SU-DHL-6 (cell line): ENCODE data around the gene GABRA5.

Source experiments
- H2AFZ ChIP-seq: fragments of 200-600 bp; sonication (generic); 2 replicates; pipeline ENCODE4 v1.6.1; 2014; ENCODE audit warnings: low read depth, mild to moderate bottlenecking, moderate library complexity, mixed read lengths, antibody characterized with exemption, low read length; ENCODE audit not compliant: severe bottlenecking
- H3F3A ChIP-seq: fragments of 200-600 bp; shearing (Covaris generic); 2 replicates; pipeline ENCODE4 v1.6.0; 2016; ENCODE audit warnings: antibody characterized with exemption, mild to moderate bottlenecking; ENCODE audit not compliant: insufficient read depth
- H3K27ac ChIP-seq: fragments of 200-600 bp; sonication (generic); 2 replicates; pipeline ENCODE4 v1.5.1; 2016; ENCODE audit warnings: low read depth, mild to moderate bottlenecking, low read length, moderate library complexity, mixed read lengths
- H3K27me3 ChIP-seq: fragments of 200-600 bp; sonication (generic), shearing (Covaris generic); 2 replicates; pipeline ENCODE4 v1.6.0; 2014; ENCODE audit warnings: mild to moderate bottlenecking, low read length
- H3K36me3 ChIP-seq: fragments of 200-600 bp; sonication (generic); 2 replicates; pipeline ENCODE4 v1.6.1; 2014; ENCODE audit warnings: mild to moderate bottlenecking, low read length, mixed read lengths
- H3K4me2 ChIP-seq: fragments of 300-600, 200-600 bp; shearing (Covaris generic), sonication (generic); 2 replicates; pipeline ENCODE4 v1.6.0; 2014; ENCODE audit warnings: low read length, low read depth, mild to moderate bottlenecking; ENCODE audit not compliant: poor library complexity, severe bottlenecking
- H3K4me3 ChIP-seq: fragments of 200-600 bp; sonication (generic); 2 replicates; pipeline ENCODE4 v1.5.1; 2014; ENCODE audit warnings: antibody characterized with exemption, low read length, mild to moderate bottlenecking, mixed read lengths; ENCODE audit not compliant: insufficient read depth, poor library complexity, severe bottlenecking
- H3K79me2 ChIP-seq: fragments of 200-600 bp; sonication (generic); 2 replicates; pipeline ENCODE4 v1.6.1; 2014; ENCODE audit warnings: mild to moderate bottlenecking, low read length, moderate library complexity; ENCODE audit not compliant: insufficient read depth
- H3K9ac ChIP-seq: fragments of 200-600 bp; sonication (generic); 2 replicates; pipeline ENCODE4 v1.7.0; 2014; ENCODE audit warnings: mild to moderate bottlenecking, low read length
- H3K9me2 ChIP-seq: fragments of 200-600 bp; sonication (generic); replicated peaks from 2 replicates; pipeline ENCODE4 v1.6.1; 2014; ENCODE audit warnings: low read length; ENCODE audit not compliant: insufficient read depth
- H3K9me3 ChIP-seq: fragments of 200-600 bp; sonication (generic); 2 replicates; pipeline ENCODE4 v1.6.1; 2014; ENCODE audit warnings: low read length, mixed read lengths; ENCODE audit not compliant: insufficient read depth
- H4K20me1 ChIP-seq: fragments of 200-600 bp; sonication (generic); 2 replicates; pipeline ENCODE4 v1.6.1; 2014; ENCODE audit warnings: low read depth, mild to moderate bottlenecking, antibody characterized with exemption, low read length, moderate library complexity, mixed read lengths
- EZH2phosphoT487 ChIP-seq: fragments of 200-600 bp; sonication (generic), shearing (Covaris generic); conservative IDR thresholded peaks from 2 replicates; pipeline ENCODE4 v1.6.1; 2018; ENCODE audit warnings: mild to moderate bottlenecking, antibody characterized with exemption, low read length, moderate library complexity, mixed read lengths
- TF ChIP-seq, protein P1 (sequence below): fragments of 200-600 bp; sonication (generic); IDR thresholded peaks from one replicate; pipeline ENCODE4 v1.5.1; 2017; ENCODE audit warnings: antibody characterized with exemption, mild to moderate bottlenecking, low read length, moderate library complexity; ENCODE audit not compliant: insufficient read depth, poor library complexity, severe bottlenecking

The GABRA5 gene

DNA sequence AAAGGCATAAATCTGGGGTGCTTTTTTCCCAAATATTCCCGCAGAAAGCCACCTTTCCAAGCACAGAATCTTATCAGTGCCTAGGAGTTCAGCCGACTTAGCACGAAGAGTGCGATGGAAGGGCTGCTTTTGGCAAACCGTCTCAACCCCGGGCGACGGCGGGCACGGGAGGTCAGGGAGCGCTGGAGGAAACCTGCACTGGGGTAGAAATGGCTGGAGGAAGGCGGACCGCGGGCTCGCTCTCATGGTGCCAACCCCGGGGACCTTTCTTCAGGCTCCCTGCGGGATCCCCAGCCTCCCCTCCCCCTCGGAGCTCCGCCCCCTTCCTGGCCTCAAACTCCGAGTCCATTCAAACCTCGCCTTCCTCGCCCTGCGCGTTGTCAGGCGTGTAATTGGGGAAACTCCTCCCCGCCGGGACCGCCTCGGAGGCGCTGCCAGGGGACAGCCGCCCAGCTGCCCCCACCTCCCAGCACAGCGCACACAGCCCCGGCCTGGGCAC, 103.9 kb downstream of the GABRA5 start, which contains the start of gene GABRG3:
Gene GABRG3, plus strand, starts transcription at position 470 of the 499 bp plus-strand sequence.
- no peaks in the 10 kb centered on the region for H3F3A ChIP-seq
- no peaks in the 10 kb centered on the region for H3K36me3 ChIP-seq
- no peaks in the 10 kb centered on the region for H4K20me1 ChIP-seq
- no peak within 1 kb of the TSS for H2AFZ ChIP-seq
- H3K4me3 ChIP-seq, result no peak within 1 kb of the TSS
- H3K9me2 ChIP-seq, result no peaks in the 10 kb centered on the region
- H3K27me3 ChIP-seq, result no peaks in the 10 kb centered on the region
- no peaks in the 10 kb centered on the region for H3K79me2 ChIP-seq
- H3K27ac ChIP-seq, result no peak within 1 kb of the TSS
- no peak within 1 kb of the TSS for H3K4me2 ChIP-seq
- TF ChIP-seq EZH2phosphoT487, result no peak
- TF ChIP-seq, protein P1, sequence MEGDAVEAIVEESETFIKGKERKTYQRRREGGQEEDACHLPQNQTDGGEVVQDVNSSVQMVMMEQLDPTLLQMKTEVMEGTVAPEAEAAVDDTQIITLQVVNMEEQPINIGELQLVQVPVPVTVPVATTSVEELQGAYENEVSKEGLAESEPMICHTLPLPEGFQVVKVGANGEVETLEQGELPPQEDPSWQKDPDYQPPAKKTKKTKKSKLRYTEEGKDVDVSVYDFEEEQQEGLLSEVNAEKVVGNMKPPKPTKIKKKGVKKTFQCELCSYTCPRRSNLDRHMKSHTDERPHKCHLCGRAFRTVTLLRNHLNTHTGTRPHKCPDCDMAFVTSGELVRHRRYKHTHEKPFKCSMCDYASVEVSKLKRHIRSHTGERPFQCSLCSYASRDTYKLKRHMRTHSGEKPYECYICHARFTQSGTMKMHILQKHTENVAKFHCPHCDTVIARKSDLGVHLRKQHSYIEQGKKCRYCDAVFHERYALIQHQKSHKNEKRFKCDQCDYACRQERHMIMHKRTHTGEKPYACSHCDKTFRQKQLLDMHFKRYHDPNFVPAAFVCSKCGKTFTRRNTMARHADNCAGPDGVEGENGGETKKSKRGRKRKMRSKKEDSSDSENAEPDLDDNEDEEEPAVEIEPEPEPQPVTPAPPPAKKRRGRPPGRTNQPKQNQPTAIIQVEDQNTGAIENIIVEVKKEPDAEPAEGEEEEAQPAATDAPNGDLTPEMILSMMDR, result no peak
- H3K9ac ChIP-seq, result no peak within 1 kb of the TSS
- no peaks in the 10 kb centered on the region for H3K9me3 ChIP-seq

DNA sequence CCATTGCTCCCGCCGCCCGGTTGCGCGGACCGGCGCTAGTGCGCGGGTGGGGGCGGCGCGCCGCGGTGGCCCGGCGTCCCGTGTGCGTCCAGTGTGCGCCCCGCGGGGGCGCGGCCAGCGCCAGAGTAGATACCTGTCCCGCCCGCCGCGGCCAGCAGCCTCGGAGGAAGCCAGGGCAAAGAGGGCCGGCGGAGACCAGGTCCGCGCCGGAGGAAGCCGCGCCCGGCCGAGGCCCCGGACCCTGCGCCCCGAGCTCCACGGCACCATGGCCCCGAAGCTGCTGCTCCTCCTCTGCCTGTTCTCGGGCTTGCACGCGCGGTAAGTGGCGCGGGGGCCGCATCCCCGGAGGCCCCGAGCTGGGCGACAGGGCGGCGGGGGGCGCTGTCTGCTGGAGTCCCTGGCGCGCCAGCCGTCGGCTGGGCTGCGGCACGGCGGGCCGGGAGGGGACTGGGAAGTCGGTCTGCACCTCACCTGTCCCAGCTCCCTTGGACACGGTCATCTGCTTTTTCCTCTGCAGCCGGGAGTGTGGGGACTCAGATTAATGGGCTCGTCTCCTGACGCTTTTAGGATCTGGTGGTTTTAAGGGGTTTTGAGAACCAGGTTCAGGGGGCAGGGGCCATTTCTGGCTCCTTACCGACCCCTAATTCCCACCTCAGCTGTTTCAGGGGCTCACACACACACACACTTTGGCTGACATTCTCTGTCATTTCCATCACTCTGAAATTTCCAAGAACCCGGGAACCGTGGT, 104.6 kb downstream of the GABRA5 start:
- Histone ChIP-seq H2AFZ (no peak overlapping the region), H3K9ac (no peak overlapping the region), H3K9me3 (no peaks in the 10 kb centered on the region), H3F3A (no peaks in the 10 kb centered on the region), H3K27me3 (no peaks in the 10 kb centered on the region), H3K36me3 (no peaks in the 10 kb centered on the region), H3K4me3 (no peak overlapping the region), H3K9me2 (no peaks in the 10 kb centered on the region), H3K27ac (no peak overlapping the region), H3K4me2 (no peak overlapping the region), H4K20me1 (no peaks in the 10 kb centered on the region), H3K79me2 (no peaks in the 10 kb centered on the region)
- TF ChIP-seq, protein P1, result no peak

DNA sequence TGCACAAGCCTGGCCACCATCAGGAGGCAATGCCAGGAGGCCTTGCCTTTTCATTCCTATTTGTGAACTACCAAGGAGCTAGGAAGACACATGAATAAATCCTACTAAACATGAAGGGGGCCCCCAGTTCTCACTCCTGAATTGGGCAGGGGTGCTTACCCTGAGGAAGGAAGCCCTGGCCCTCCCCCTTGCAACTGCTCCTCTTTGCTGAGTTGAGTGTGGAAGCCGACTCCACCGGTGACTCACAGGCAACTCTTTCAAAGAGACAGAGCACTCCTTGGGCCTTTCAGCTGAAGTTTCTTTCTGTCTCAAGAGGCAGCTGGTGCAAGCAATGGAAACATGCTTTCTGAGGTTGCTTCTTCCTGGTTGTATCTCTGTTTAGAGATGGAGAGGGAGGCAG, 105.8 kb downstream of the GABRA5 start:
- no peaks in the 10 kb centered on the region for H3K36me3 ChIP-seq
- TF ChIP-seq, protein P1, result no peak
- no peak for TF ChIP-seq EZH2phosphoT487
- H3K27me3 ChIP-seq, result no peaks in the 10 kb centered on the region

More for the DNA sequence above, 105.8 kb downstream of the GABRA5 start:
- no peak overlapping the region for H3K27ac ChIP-seq
- H3K9me2 ChIP-seq, result no peaks in the 10 kb centered on the region
- H3K79me2 ChIP-seq, result no peaks in the 10 kb centered on the region
- no peak overlapping the region for H3K4me2 ChIP-seq
- H3K9me3 ChIP-seq, result no peaks in the 10 kb centered on the region
- no peaks in the 10 kb centered on the region for H3F3A ChIP-seq
- no peak overlapping the region for H3K9ac ChIP-seq
- no peak overlapping the region for H2AFZ ChIP-seq
- no peaks in the 10 kb centered on the region for H4K20me1 ChIP-seq
- no peak overlapping the region for H3K4me3 ChIP-seq
